Fibroblast of skin of right quadriceps (primary cell): ENCODE measurements around the gene AR.
"Not testable (repeated sequence)": the region's sequence is repeated elsewhere in the genome, so short reads cannot be mapped to it uniquely, and the experiment has no call there.

ENCODE experiments used
- DNase-seq: peaks from one replicate; pipeline ENCODE4 v3.0.0-alpha.2; 2013

Gene AR

DNA sequence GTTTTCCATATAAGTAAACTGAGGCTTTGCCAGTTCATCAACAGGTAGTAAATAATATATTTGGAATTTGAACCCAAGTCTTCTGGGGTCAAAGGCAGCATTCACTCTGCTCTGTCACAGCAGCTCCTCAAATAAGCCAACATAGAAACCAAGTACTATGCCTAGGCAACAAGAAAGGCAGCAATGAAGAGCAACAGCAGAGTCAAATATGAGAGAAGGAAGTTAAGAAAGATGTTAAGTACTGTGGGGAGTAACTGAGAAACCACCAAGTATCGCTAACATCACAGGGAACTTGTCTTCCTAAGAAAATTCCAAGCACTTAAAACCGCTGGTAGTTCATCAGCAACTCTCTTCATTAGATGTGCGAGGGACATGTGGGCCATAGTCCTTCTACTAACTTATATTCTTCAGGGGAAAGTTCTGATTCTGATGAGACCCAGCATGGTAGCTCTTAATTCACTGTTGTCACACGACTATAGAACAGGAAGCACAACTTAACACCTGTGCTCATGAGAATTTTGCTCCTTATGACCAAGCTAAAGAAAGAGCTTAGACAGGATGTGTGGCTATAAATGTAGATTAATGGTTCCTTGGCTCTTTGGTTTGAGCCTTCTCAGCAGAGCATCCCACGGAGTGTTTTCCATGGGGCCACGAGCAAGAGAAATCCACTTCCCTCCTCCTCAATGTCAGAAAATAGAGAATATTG is 107.8 kb downstream of the AR start:
- DNase-seq, result no peak

DNA sequence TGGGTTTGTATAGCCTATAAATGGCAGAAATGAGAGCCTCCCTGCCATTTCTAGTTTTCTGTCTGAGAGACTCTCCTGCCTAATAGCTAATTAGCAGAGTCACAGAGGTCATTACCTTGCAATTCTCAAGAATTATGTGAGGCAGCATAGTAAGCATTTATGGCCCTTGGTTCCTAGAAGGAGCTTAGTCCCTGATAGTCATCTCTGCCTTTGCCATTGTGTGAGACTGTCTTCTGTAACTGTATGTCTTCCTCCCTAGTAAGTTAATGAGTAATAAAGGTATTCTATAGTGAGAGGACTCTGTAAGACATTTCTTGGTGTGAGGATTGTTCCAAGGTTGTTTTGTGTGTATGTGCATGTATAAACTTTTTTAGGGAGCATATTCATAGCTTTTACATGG is 108.7 kb downstream of the AR start:
- no peak for DNase-seq

DNA sequence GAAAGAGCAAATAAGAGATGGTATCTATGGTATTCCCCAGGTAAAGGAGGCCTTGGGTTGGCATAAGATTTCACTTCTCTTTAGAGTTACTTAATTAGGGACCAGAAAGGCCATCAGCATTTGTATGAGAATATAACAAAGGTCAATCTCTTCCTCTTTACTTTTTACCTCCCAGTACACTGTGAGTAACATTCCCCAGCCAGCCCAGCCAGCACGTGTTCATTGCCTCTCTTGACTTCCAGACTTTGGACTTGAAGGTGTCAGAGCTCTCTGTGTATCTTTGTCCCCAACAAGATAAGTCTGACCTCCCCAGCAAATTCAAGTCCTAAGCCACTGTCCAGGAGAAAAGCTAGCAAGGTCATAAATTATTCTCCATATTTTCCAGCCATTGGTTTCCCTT is 110.5 kb downstream of the AR start:
- DNase-seq, result no peak

DNA sequence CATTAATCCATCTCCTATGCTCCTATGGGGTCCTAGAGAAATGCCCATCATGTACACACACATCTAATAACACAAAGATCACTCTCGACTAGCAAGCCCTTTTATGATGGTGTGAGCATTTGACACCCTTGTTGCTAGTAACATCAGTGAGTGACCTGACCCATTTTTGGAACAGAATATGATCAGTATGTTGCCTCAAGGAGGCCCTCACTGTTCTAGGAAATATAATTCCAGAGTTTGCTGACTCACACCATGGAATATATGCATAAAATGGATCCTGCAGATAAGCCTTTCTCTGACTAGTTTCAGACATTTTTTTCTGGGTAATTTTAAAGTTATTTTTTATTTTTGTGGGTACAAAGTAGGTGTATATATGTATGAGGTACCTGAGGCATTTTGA is 121.8 kb downstream of the AR start:
- DNase-seq, result no peak

DNA sequence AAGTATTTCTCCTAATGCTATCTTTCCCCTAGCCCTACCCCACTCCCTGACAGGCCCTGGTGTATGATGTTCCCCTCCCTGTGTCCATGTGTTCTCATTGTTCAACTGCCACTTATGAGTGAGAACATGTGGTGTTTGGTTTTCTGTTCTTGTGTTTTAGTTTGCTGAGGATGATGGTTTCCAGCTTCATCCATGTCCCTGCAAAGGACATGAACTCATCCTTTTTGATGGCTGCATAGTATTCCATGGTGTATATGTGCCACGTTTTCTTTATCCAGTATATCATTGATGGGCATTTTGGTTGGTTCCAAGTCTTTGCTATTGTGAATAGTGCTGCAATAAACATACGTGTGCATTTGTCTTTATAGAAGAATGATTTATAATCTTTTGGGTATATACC is 126.9 kb downstream of the AR start:
- DNase-seq, result not testable (repeated sequence)

DNA sequence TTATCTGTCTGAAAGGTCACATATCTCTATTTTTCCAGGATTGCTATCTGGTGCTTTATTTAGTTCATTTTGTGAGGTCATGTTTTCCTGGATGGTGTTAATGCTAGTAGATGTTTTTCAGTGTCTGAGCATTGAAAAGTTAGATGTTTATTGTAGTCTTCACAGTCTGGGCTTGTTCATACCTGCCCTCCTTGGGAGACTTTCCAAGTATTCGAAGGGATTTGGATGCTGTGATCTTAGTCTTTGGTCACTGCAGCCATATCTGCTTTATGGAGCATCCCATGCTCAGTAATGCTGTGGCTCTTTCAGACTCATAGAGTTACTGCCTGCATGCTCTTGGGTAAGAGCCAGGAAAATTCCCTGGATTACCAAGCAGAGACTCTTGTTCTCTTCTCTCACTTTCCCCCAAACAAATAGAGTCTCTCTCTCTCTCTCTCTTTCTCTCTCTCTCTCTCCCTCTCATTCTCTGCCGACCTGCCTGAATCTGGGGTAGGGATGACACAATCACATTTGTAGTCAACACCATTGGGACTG is 130.0 kb downstream of the AR start:
- DNase-seq, result no peak

DNA sequence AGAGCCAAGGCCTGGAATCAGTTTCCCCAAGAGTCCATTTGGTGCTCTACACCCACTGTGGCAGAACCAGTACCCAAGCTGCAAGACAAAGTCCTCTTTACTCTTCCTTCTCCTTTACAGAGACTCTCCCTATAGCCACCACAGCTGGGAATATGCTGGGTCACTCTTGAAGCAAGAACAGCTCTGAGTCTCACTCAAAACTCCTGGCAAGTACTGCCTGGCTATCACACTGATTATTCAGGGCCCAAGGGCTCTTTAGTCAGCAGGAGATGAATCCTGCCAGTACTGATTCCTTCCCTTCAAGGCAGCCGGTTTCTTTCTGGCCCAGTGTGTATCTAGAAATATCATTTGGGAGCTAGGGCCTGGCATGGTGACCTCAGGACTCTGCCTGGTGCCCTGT is 130.9 kb downstream of the AR start:
- no peak for DNase-seq

DNA sequence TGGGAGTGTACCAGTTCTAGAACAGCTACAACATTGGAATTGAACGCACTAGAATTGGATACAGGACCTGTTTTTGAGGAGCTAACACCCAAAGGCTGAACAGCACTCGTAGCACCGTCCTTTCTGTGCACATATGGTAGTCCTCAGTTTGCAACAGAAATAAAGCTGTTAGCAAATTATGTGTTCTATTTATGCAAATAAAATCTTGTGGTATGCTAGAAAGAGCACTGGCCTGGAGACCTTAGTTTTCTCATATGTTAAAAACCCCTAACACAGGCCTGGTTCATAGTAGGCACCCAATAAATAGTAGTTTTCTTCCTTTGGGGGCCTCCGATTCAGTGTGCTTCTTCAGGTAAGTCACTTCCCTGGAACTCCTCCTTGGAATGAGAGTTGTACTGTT is 140.3 kb downstream of the AR start:
- DNase-seq, result no peak

DNA sequence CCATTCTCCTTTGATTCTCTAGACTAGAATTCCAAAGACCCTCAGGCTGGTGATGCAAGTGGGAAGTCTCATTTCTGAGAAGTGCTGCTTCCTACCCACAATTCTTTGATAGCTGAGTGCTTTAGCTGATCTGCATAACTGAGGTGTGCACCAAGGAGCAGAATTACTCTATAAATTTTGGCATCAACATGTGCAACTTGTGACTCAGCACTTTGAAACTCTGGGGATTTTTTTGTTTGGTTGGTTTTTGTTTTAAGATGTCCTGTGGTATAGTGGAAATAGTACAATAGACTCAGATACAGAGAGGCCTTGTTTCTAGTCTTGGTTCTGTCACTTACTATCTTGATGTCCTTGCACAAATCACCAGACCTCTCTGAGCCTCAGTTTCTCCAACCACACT is 148.4 kb downstream of the AR start:
- DNase-seq, result peak; percentile 58

DNA sequence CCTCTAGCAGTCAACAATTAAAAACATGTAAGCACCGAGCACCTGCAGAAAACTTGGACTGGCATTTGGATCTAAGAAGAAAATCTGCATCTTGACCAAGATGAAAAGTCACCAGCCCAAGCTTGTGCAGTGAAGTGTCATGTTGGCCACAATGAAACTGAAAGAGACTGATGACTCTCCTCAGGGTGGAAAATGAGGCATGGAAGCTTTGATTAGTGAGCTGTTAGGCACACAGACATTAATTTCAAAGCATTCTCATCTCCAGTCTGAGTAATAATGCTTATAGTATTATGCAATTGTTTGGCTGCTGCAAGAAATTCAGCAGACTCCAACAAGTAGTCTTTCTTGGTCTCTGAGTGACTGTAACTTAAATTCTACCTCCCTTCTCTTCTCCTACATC is 150.1 kb downstream of the AR start:
- DNase-seq, result peak; percentile 15

DNA sequence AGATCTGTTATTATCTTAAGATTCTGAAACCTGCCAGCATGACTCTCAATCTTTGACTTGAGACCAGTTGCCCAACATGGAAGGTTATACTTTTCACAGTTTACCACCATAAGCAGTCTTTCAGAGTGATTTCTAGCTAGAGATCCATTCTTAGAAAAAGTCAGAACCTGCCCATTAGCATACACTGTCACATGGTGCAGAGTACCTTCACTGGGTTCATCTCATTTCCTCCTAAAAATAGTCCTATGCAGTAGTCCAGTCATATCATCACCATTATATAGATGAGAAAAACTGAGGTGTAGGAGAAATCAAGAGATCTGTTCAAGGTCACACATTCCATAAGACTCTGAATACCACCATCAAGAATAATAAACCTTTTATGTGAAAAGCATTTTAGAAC is 153.6 kb downstream of the AR start:
- no peak for DNase-seq

DNA sequence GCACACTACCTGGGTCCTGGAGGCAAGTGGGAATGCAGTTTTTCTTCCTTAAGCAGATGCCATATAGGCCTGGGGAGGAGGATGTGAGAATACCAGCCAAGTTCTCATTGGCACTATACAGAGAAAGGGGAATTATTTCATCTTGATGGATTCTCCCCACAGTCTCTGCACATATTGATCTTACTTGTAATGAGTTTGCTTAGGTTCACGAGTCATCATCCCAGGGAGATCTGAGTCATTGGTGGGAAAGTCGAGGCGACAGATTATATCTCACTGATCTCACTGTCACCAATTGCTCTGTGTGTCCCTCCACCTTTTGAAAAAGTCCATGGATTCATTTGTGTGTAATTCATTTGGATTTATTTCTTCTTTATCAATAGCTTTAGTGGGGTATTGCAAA is 156.8 kb downstream of the AR start:
- DNase-seq, result peak; percentile 14

DNA sequence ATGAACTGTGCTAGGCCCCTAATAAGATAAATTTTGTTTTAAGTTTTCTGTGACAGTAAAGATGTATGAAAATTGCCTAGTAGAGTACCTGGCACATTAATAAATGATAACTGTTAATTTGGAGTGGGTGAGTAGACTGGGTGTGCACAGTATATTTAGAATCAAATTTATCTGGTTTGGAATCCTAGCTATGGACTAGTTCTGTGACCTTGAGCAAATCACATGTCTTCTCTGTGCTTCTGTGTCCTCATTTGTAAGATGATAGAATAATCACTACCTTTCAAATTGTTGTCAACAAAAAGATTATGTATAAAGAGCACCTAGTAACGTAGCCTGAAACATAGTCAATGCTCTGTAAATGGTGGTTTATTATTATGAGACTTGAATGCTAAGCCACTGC is 170.2 kb downstream of the AR start:
- no peak for DNase-seq

DNA sequence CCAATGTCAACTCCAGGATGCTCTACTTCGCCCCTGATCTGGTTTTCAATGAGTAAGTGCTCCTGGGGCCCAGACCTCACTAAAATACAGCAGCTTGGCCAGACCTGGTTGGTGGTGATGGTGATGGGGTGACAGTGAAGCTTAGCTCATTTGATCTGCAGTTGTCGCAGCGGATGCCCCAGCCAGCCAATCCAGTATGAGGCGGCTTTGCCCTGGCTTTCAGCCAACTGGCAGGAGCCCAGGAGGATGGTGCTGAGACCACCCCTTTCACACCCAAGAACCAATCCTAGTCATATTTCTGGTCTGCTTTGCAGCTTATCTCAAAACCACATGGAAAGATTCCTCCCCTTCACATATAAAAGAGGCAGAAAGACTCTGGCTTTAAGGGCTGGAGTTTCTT is 173.8 kb downstream of the AR start:
- DNase-seq, result no peak

DNA sequence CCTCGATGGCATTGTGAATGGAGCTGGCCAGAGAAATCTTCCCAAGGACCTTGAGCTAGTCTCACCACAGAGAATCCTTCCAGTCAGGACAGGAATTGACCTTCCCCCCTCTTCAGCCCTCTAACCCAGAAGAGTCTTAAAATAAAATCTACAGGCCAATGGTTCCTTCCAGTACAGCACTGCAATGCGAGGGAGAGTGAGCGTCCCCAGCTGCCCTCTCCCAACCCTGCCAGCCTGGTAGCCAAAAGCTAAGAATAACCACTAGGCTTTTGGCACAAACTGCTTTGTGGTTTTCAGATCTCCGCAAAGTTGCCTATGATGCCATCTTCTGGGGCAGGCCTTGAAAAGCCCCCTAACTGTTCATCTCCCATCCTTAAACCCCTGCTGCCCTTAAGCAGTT is 175.1 kb downstream of the AR start:
- DNase-seq, result no peak

DNA sequence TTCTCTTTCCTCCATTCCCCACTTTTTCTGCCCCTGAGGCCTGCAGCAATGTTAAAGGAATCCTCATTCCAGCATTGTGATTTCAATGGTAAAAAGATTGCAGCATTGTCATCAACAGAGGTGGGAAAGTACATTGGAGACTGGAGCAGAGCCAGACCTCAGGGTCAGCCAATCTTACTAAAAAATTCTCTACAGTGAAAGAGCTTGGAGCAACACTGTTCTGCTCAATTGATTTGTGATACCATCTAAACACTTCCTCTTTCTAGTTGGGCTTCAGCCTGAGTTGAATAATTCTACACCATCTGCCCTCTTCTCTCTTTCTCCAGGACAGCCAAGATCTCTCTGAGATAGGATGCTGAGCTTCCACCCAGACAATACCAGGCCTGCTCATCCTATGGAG is 176.5 kb downstream of the AR start:
- DNase-seq, result peak; percentile 3

DNA sequence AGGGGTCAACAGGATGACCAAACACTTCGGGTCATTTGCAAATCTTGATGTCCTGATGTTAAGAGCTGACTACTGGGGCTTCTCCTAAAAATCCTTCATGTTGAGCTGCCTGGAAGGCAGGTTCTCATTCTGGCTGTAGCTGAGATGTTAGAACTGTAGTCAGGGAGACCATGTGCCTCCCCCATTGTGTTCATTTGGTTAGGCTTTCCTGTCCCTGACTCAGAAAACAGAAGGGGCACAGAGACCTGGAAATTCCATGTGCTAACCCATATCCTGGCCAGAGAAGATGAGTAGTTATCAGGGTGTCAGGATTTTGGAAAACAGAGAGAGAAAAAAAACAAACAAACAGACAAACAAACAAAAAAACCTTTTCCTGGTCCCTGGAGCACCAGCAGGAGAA is 177.5 kb downstream of the AR start:
- no peak for DNase-seq

DNA sequence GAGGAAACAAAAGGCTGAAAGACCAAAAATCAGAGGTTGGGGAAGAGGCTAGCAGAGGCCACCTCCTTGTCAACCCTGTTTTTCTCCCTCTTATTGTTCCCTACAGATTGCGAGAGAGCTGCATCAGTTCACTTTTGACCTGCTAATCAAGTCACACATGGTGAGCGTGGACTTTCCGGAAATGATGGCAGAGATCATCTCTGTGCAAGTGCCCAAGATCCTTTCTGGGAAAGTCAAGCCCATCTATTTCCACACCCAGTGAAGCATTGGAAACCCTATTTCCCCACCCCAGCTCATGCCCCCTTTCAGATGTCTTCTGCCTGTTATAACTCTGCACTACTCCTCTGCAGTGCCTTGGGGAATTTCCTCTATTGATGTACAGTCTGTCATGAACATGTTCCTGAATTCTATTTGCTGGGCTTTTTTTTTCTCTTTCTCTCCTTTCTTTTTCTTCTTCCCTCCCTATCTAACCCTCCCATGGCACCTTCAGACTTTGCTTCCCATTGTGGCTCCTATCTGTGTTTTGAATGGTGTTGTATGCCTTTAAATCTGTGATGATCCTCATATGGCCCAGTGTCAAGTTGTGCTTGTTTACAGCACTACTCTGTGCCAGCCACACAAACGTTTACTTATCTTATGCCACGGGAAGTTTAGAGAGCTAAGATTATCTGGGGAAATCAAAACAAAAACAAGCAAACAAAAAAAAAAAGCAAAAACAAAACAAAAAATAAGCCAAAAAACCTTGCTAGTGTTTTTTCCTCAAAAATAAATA is 179.9 kb downstream of the AR start:
- DNase-seq, result no peak

DNA sequence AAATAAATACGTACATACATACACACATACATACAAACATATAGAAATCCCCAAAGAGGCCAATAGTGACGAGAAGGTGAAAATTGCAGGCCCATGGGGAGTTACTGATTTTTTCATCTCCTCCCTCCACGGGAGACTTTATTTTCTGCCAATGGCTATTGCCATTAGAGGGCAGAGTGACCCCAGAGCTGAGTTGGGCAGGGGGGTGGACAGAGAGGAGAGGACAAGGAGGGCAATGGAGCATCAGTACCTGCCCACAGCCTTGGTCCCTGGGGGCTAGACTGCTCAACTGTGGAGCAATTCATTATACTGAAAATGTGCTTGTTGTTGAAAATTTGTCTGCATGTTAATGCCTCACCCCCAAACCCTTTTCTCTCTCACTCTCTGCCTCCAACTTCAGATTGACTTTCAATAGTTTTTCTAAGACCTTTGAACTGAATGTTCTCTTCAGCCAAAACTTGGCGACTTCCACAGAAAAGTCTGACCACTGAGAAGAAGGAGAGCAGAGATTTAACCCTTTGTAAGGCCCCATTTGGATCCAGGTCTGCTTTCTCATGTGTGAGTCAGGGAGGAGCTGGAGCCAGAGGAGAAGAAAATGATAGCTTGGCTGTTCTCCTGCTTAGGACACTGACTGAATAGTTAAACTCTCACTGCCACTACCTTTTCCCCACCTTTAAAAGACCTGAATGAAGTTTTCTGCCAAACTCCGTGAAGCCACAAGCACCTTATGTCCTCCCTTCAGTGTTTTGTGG is 180.7 kb downstream of the AR start:
- DNase-seq, result no peak

DNA sequence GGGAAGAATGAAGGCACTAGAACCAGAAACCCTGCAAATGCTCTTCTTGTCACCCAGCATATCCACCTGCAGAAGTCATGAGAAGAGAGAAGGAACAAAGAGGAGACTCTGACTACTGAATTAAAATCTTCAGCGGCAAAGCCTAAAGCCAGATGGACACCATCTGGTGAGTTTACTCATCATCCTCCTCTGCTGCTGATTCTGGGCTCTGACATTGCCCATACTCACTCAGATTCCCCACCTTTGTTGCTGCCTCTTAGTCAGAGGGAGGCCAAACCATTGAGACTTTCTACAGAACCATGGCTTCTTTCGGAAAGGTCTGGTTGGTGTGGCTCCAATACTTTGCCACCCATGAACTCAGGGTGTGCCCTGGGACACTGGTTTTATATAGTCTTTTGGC is 181.7 kb downstream of the AR start:
- DNase-seq, result no peak

DNA sequence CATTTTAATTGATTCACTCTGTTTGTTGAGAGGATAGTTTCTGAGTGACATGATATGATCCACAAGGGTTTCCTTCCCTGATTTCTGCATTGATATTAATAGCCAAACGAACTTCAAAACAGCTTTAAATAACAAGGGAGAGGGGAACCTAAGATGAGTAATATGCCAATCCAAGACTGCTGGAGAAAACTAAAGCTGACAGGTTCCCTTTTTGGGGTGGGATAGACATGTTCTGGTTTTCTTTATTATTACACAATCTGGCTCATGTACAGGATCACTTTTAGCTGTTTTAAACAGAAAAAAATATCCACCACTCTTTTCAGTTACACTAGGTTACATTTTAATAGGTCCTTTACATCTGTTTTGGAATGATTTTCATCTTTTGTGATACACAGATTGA is 182.2 kb downstream of the AR start:
- DNase-seq, result no peak

DNA sequence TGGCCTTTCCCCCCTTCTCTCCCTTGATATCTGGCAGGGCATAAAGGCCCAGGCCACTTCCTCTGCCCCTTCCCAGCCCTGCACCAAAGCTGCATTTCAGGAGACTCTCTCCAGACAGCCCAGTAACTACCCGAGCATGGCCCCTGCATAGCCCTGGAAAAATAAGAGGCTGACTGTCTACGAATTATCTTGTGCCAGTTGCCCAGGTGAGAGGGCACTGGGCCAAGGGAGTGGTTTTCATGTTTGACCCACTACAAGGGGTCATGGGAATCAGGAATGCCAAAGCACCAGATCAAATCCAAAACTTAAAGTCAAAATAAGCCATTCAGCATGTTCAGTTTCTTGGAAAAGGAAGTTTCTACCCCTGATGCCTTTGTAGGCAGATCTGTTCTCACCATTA is 183.8 kb downstream of the AR start:
- no peak for DNase-seq

DNA sequence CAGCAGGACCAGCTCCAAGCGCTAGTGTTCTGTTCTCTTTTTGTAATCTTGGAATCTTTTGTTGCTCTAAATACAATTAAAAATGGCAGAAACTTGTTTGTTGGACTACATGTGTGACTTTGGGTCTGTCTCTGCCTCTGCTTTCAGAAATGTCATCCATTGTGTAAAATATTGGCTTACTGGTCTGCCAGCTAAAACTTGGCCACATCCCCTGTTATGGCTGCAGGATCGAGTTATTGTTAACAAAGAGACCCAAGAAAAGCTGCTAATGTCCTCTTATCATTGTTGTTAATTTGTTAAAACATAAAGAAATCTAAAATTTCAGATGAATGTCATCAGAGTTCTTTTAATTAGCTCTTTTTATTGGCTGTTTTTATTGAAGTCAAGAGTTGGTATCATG is 186.5 kb downstream of the AR start:
- DNase-seq, result no peak

DNA sequence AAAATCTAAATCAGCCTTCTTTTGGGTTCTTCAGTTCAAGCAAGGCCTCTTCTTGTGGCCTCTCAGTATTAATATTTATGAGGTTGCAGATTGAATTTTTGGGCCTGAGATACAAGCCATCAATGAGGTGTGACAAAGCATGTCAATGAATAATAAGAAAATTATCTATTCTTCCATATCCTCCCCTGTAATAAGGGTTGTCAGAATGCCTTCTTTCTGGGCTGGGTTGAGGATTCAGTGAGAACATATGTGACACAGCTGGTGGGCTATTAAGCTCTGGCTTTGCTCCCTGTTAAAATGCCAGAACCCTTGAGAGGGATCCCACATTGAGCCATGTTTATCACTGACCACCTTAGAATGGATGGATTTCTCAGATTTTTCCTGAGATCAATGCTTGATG is 187.2 kb downstream of the AR start:
- DNase-seq, result no peak
